ENCODE measurements around the gene NACAD. TPM values are rescaled to one million over a fixed set of nuclear protein-coding genes. Genes with fewer than 3 reads are reported as not detected.

NACAD gene
- total RNA-seq, 2 donors from 2014 or later = 5.9 to 9.0 TPM

GRCh38 chr7:45061352-45061751 is 27.4 kb downstream of the NACAD start:
- H3K9me3 ChIP-seq = no peaks in the 10 kb centered on the region
- H3K36me3 ChIP-seq = peaks cover 16% of the 10 kb centered on the region
- H3K4me1 ChIP-seq = no peaks in the 10 kb centered on the region
- no peak for DNase-seq (ENCODE audit: low spot score)
- no peak overlapping the region for H3K27ac ChIP-seq
- H3K27me3 ChIP-seq = no peaks in the 10 kb centered on the region
- no peak overlapping the region for H3K4me3 ChIP-seq
- no peak for TF ChIP-seq CTCF (IDR thresholded peaks at IDR 0.05)

DNA sequence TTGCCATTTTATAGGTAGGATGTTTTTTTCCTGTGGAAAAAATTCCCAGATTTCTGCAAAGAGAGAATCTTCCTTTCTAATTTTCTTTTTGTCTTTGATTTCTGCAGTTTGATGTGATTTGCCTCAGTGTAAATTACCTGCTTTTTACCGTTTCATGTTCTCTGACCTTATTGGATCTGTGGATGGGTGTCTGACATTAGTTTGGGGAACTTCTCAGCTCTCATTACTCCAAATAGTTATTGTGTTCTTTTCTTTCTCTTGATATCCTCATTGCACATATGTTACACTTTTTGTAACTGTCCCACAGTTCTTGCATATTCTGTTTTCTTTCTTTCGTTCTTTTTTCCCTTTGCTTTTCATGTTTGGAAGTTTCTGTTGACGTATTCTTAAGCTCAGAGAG is 28.5 kb downstream of the NACAD start:
- no peak for TF ChIP-seq CTCF (IDR thresholded peaks at IDR 0.05)
- Histone ChIP-seq H3K4me1 (no peaks in the 10 kb centered on the region), H3K9me3 (no peaks in the 10 kb centered on the region), H3K36me3 (peaks cover 13% of the 10 kb centered on the region), H3K27me3 (no peaks in the 10 kb centered on the region), H3K27ac (no peak overlapping the region), H3K4me3 (no peak overlapping the region)
- no peak for DNase-seq (ENCODE audit: low spot score)

DNA sequence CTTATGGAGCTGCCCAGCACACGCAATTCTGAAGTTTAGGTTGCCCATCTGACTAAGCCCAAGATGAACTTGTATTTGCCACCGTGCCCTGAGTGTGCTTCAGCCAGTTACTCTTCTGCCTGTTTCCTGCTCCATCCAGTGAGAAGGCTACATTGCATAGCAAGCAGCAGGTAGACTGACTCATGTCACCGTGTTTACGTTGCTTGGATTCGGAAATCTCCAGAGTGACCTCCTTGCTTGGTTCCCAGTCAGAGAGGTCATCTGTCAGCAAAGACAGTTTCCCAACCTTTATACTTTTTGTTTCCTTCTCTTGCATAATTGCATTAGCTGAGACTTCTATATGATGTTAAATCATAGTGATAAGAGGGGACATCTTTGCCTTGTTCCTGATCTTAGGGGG is 30.9 kb downstream of the NACAD start:
- Histone ChIP-seq H3K9me3 (no peaks in the 10 kb centered on the region), H3K27ac (no peak overlapping the region), H3K4me1 (no peaks in the 10 kb centered on the region), H3K27me3 (no peaks in the 10 kb centered on the region), H3K4me3 (no peak overlapping the region), H3K36me3 (no peaks in the 10 kb centered on the region)
- no peak for TF ChIP-seq CTCF (IDR thresholded peaks at IDR 0.05)
- no peak for DNase-seq (ENCODE audit: low spot score)

DNA sequence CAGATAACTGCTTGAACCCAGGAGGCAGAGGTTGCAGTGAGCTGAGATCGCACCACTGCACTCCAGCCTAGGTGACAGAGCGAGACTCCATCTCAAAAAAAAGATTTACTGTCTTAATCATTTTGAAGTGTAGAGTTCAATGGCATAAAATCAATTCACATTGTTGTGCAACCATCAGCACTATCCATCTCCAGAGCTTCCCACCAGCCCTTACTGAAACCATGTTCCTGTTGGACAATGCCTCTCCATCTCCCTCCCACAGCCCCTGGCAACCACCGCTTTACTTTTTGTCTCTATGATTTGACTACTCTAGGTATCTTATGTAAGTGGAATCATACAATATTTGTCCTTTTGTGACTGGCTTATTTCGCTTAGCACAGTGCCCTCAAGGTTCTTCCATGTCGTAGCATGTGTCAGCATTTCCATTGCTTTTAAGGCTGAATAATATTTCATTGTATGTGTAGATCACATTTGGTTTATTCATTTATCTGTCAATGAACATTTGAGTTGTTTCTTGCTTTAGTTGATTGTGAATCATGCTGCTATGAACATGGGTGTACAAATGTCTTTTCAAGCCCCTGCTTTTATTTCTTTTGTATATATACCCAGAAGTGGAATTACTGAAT is 33.1 kb downstream of the NACAD start:
- no peak overlapping the region for H3K4me3 ChIP-seq
- no peaks in the 10 kb centered on the region for H3K36me3 ChIP-seq
- H3K4me1 ChIP-seq = no peaks in the 10 kb centered on the region
- no peak overlapping the region for H3K27ac ChIP-seq
- no peak for DNase-seq (ENCODE audit: low spot score)
- H3K27me3 ChIP-seq = no peaks in the 10 kb centered on the region
- no peaks in the 10 kb centered on the region for H3K9me3 ChIP-seq
- TF ChIP-seq CTCF (IDR thresholded peaks at IDR 0.05) = no peak

DNA sequence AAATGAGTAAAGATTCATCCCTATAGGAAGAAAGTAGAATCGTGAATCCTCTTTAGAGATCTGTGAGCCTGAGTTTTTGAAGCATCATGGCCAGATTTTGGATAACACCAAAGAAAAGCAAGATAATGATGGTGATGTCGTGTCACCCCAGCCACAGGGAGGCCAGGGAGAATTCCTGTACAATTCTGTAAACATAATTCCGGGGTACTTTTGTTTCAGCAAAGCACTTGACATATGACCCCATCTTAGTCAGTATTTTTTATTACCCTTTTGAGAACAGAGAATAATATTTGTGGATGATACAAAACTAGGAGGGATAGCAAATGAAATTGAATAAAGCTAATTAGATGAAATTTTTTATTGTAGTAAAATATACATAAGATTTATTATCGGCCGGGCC is 33.8 kb downstream of the NACAD start:
- Histone ChIP-seq H3K9me3 (no peaks in the 10 kb centered on the region), H3K4me3 (no peak overlapping the region), H3K4me1 (no peaks in the 10 kb centered on the region), H3K27ac (no peak overlapping the region), H3K36me3 (no peaks in the 10 kb centered on the region), H3K27me3 (no peaks in the 10 kb centered on the region)
- no peak for TF ChIP-seq CTCF (IDR thresholded peaks at IDR 0.05)
- no peak for DNase-seq (ENCODE audit: low spot score)

GRCh38 chr7:45054442-45054841 is 34.3 kb downstream of the NACAD start:
- Histone ChIP-seq H3K4me3 (no peak overlapping the region), H3K27ac (no peak overlapping the region), H3K27me3 (no peaks in the 10 kb centered on the region), H3K9me3 (no peaks in the 10 kb centered on the region), H3K36me3 (no peaks in the 10 kb centered on the region), H3K4me1 (no peaks in the 10 kb centered on the region)
- DNase-seq (ENCODE audit: low spot score) = no peak
- TF ChIP-seq CTCF (IDR thresholded peaks at IDR 0.05) = no peak

All from right atrium auricular region (tissue), 2 donors.